Fibroblast of skin of right quadriceps (primary cell): ENCODE measurements around the gene LRRC57.
"Not testable (repeated sequence)": the region's sequence is repeated elsewhere in the genome, so short reads cannot be mapped to it uniquely, and the experiment has no call there.

ENCODE experiments used
- DNase-seq: peaks from one replicate; pipeline ENCODE4 v3.0.0-alpha.2; 2013

The LRRC57 gene

GRCh38 chr15:42548249-42549031 lies at the start of gene LRRC57, which contains the start of gene HAUS2:
LRRC57 (minus strand) TSS chr15:42548793; CDS start chr15:42548434, 359 bp downstream.
HAUS2 (plus strand) TSS chr15:42548838; CDS start chr15:42548873, 35 bp downstream.
- peak; percentile 81 for DNase-seq

- DNase-seq = no peak
Observed at GRCh38 chr15:42595626-42596240, 47.1 kb upstream of the LRRC57 start.

GRCh38 chr15:42594095-42594494 lies 45.5 kb upstream of the LRRC57 start:
- no peak for DNase-seq

GRCh38 chr15:42593143-42593542 lies 44.5 kb upstream of the LRRC57 start:
- DNase-seq = peak; percentile 29

- no peak for DNase-seq
Observed at GRCh38 chr15:42592716-42593115, 44.1 kb upstream of the LRRC57 start.

GRCh38 chr15:42591238-42591934 lies 42.8 kb upstream of the LRRC57 start:
- peak; percentile 67 for DNase-seq

GRCh38 chr15:42590619-42591237 lies 42.1 kb upstream of the LRRC57 start:
- no peak for DNase-seq

GRCh38 chr15:42584031-42584765 lies 35.6 kb upstream of the LRRC57 start:
- no peak for DNase-seq

GRCh38 chr15:42582569-42583375 lies 34.2 kb upstream of the LRRC57 start:
- no peak for DNase-seq

- DNase-seq = peak; percentile 71
Observed at GRCh38 chr15:42581272-42581730, 32.7 kb upstream of the LRRC57 start.

GRCh38 chr15:42578984-42579537 lies 30.5 kb upstream of the LRRC57 start:
- no peak for DNase-seq

- peak; percentile 57 for DNase-seq
Observed at GRCh38 chr15:42577514-42578031, 29.0 kb upstream of the LRRC57 start.

- DNase-seq = no peak
Observed at GRCh38 chr15:42576776-42577175, 28.2 kb upstream of the LRRC57 start.

GRCh38 chr15:42576040-42576594 lies 27.5 kb upstream of the LRRC57 start:
- DNase-seq = no peak

GRCh38 chr15:42575188-42576039 lies 26.8 kb upstream of the LRRC57 start, which contains the start of gene STARD9:
STARD9 (plus strand) TSS chr15:42575606; CDS start chr15:42575716, 110 bp downstream.
- peak; percentile 99 for DNase-seq

- no peak for DNase-seq
Observed at GRCh38 chr15:42558739-42559138, 10.1 kb upstream of the LRRC57 start.

GRCh38 chr15:42556550-42557207 lies 8.1 kb upstream of the LRRC57 start:
- not testable (repeated sequence) for DNase-seq

- DNase-seq = no peak
Observed at GRCh38 chr15:42553554-42553953, 5.0 kb upstream of the LRRC57 start.
